Esophagus (tissue), 2 donors: ENCODE results near the gene RANBP3L. TPM values are rescaled to one million over a fixed set of nuclear protein-coding genes. Genes with fewer than 3 reads are reported as not detected.
"Not testable (repeated sequence)": the region's sequence is repeated elsewhere in the genome, so short reads cannot be mapped to it uniquely, and the experiment has no call there.

ENCODE experiments used
- H3K27ac ChIP-seq, 2 donors: one replicate each; pipeline ENCODE4 v1.5.1; 2013; ENCODE audit warnings: low read depth in 2 of 2, mild to moderate bottlenecking in 2 of 2, inconsistent platforms in 1 of 2, low read length in 1 of 2, moderate library complexity in 1 of 2
- H3K27me3 ChIP-seq, 2 donors: one replicate each; pipeline ENCODE4 v1.6.1; 2013; ENCODE audit warnings: low read length in 2 of 2, control low read depth in 1 of 2, mild to moderate bottlenecking in 1 of 2; ENCODE audit not compliant: insufficient read depth in 2 of 2, control insufficient read depth in 1 of 2
- H3K36me3 ChIP-seq, 2 donors: one replicate each; pipeline ENCODE4 v1.6.1; 2013; ENCODE audit warnings: low read length in 1 of 2; ENCODE audit not compliant: control insufficient read depth in 2 of 2, insufficient read depth in 2 of 2
- H3K4me1 ChIP-seq, 2 donors: one replicate each; pipeline ENCODE4 v1.6.1; 2013; ENCODE audit warnings: low read length in 1 of 2; ENCODE audit not compliant: control insufficient read depth in 2 of 2, insufficient read depth in 2 of 2
- H3K4me3 ChIP-seq, 2 donors: one replicate each; pipeline ENCODE4 v1.5.1; 2013; ENCODE audit warnings: low read length in 2 of 2, mild to moderate bottlenecking in 2 of 2, low read depth in 1 of 2, moderate library complexity in 1 of 2
- H3K9me3 ChIP-seq, 2 donors: one replicate each; pipeline ENCODE4 v1.6.1; 2013; ENCODE audit warnings: mild to moderate bottlenecking in 2 of 2, low read depth in 1 of 2, low read length in 1 of 2, moderate library complexity in 1 of 2; ENCODE audit not compliant: control insufficient read depth in 2 of 2, insufficient read depth in 1 of 2
- WGBS, 2 donors: extraction: QIAGEN DNeasy Blood & Tissue Kit; methylation state at CpG; one replicate each; pipeline ENCODE4 v1.1.7; 2013; 5-methylcytosine and 5-hydroxymethylcytosine counted together
- polyA plus RNA-seq, 2 donors: library from polyadenylated mRNA; stranded (reverse); fragments of 200-250 nt; gene quantifications; one replicate each; pipeline ENCODE4 v1.2.3, GENCODE V29; 2013
- donor health status: healthy with polysubstance abuse.
- donor health status: Bipolar disorder and iron deficiency.

Gene RANBP3L
- polyA plus RNA-seq, 2 donors, result 0.02 to 0.07 TPM

DNA sequence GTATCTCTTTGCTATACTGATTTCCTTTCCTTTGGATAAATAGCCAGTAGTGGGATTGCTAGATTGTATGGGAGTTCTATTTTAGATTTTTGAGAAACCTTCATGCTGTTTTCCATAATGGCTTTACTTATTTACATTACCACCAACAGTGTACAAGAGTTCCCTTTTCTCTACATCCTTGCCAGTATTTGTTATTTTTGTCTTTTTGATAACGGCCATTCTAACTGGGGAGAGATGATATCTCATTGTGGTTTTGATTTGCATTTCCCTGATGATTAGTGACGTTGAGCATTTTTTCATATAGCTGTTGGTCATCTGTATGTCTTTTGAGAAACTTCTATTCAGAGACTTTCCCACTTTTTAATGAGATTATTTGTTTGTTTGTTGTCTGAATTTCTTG is 85.8 kb downstream of the RANBP3L start:
- H3K4me1 ChIP-seq, result no peaks in the 10 kb centered on the region
- 79 to 80% methylated on average over 2 of the region's 2 CpGs for WGBS, 2 donors
- no peaks in the 10 kb centered on the region for H3K9me3 ChIP-seq
- H3K27ac ChIP-seq, result no peak overlapping the region
- H3K36me3 ChIP-seq, result peaks cover 3 to 5% of the 10 kb centered on the region in 2 donors
- H3K27me3 ChIP-seq, result no peaks in the 10 kb centered on the region
- H3K4me3 ChIP-seq, result no peak overlapping the region

DNA sequence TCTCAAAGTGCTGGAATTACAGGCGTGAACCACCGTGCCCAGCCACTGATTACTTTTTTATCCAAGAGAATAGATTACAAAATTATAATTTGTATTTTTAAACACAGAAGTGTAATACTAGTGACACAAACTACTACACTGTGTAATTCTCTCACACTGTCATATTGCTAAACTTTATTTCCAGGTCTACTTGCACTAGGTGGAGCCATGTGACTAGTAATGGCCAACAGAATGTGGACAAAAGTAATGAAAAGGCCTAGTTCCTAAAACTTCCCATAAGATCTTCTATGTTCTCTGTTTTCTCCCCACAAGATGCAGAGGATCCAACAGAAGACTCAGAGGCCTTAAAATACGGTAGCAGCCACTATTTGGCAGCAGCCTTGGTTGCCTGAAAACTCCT is 87.3 kb downstream of the RANBP3L start:
- H3K4me1 ChIP-seq, result no peaks in the 10 kb centered on the region
- 83 to 90% methylated on average over 3 of the region's 3 CpGs for WGBS, 2 donors
- no peaks in the 10 kb centered on the region for H3K27me3 ChIP-seq
- H3K27ac ChIP-seq, result no peak overlapping the region
- H3K36me3 ChIP-seq, result no peaks in the 10 kb centered on the region
- H3K4me3 ChIP-seq, result no peak overlapping the region
- H3K9me3 ChIP-seq, result no peaks in the 10 kb centered on the region

DNA sequence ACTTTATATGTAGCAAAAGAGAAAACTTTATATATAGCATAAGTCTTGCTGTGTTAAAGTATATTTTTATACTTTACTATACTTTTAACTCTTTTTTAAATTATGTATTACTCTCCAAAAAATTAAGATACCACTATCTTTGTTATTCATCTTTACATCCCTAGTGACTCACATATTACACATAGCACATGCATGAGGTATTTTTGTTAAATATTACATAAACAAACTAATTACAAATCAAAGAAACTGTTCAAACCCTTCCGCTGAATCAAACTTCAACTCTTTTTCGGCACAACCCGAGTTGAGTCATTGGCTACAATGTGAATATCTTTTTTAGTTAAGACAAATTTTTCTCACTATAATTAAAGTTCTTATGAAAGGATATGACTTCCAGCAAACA is 92.0 kb downstream of the RANBP3L start:
- Histone ChIP-seq H3K36me3 (peaks cover 0 to 2% of the 10 kb centered on the region in 2 donors), H3K27ac (no peak overlapping the region), H3K27me3 (no peaks in the 10 kb centered on the region), H3K4me1 (no peaks in the 10 kb centered on the region), H3K4me3 (no peak overlapping the region), H3K9me3 (no peaks in the 10 kb centered on the region)
- WGBS, 2 donors, result 79 to 89% methylated on average over 3 of the region's 3 CpGs

DNA sequence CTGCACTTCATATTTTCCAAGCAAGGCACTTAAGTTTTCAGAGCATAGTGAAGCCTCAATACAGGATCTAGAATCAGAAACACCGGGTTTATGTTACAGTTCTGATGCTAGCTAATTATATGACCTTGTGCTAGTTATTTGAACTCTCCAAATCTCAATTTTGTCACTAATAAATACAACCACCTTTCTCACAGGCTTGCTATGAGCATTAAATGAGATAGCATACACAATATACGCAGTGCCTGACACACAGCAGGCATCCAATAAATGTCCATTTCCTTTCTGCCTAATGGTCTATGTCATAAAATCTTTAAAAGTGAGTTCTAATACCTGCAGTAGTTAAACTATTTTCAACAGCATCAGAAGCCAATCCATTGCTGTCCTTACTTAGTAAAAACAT is 92.9 kb downstream of the RANBP3L start:
- Histone ChIP-seq H3K9me3 (no peaks in the 10 kb centered on the region), H3K4me3 (no peak overlapping the region), H3K27me3 (no peaks in the 10 kb centered on the region), H3K36me3 (peaks cover 0 to 2% of the 10 kb centered on the region in 2 donors), H3K4me1 (no peaks in the 10 kb centered on the region), H3K27ac (no peak overlapping the region)
- WGBS, 2 donors, result 96 to 98% methylated on average over 2 of the region's 2 CpGs

DNA sequence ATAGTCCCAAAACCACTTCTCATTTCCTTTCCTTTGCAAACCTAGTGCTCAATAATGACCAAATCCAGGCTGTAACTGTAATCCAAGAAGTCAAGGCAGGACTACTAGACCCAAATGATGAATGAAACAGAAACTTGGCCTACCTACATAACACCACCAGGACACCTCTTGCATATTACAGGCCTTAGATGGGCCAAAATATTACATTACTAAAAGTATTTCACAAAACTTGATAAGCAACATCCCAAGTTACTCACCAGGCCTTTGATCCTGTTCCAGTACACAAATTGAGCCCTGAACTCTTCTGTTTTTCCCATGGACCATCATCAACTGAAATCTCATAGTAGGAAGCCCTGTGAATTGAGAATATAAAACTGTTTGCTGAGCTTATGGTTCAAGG is 94.8 kb downstream of the RANBP3L start:
- Histone ChIP-seq H3K27me3 (no peaks in the 10 kb centered on the region), H3K4me1 (no peaks in the 10 kb centered on the region), H3K9me3 (no peaks in the 10 kb centered on the region), H3K27ac (no peak overlapping the region), H3K4me3 (no peak overlapping the region), H3K36me3 (peaks cover 2% of the 10 kb centered on the region in 2 donors)

DNA sequence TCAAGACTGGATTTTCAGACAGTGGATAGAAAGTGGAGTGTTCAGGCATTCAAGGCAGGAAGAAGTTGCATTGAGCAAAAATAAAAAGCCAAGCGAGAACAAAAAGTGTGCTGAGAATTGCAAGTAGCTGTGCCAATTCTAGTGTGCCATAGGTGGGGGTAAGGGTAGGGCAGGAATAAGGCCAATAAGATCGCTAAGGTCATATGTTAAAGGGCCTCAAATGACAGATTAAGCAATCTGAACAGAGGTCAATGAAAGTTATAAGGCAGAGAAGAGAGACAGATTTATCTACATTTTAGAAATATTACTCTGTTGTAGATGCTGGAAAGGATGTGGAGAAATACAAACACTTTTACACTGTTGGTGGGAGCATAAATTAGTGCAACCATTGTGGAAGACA is 96.4 kb downstream of the RANBP3L start:
- H3K4me3 ChIP-seq, result no peak overlapping the region
- no peaks in the 10 kb centered on the region for H3K27me3 ChIP-seq
- WGBS, 2 donors, result 87 to 97% methylated on average over 2 of the region's 2 CpGs
- peaks cover 2 to 4% of the 10 kb centered on the region in 2 donors for H3K36me3 ChIP-seq
- H3K27ac ChIP-seq, result no peak overlapping the region
- no peaks in the 10 kb centered on the region for H3K4me1 ChIP-seq
- H3K9me3 ChIP-seq, result no peaks in the 10 kb centered on the region

DNA sequence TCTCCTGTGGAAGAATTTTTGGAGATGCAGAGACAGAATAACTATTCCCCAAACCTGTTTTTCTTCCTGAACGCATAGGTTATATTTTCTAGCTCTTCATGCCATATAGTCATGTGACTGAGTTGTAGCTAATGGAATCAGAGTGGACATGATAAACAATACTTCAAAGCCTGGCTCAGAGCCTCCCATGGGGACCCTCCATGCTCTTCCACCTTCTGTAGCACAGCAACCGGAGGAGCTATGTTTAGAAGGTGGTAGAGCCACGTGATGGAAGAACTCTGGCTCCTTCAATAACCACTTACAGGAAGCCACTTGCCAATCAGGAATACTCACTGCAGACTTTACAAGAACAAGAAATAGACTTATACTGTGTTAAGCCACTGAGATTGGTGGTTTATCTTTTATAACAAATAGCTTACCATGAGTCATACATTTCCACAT is 99.2 kb downstream of the RANBP3L start:
- Histone ChIP-seq H3K27ac (no peak overlapping the region), H3K4me3 (no peak overlapping the region), H3K27me3 (no peaks in the 10 kb centered on the region), H3K36me3 (peaks cover 4 to 5% of the 10 kb centered on the region in 2 donors), H3K9me3 (no peaks in the 10 kb centered on the region), H3K4me1 (no peaks in the 10 kb centered on the region)
- WGBS, 2 donors, result 61 to 64% methylated on average over 3 of the region's 3 CpGs

DNA sequence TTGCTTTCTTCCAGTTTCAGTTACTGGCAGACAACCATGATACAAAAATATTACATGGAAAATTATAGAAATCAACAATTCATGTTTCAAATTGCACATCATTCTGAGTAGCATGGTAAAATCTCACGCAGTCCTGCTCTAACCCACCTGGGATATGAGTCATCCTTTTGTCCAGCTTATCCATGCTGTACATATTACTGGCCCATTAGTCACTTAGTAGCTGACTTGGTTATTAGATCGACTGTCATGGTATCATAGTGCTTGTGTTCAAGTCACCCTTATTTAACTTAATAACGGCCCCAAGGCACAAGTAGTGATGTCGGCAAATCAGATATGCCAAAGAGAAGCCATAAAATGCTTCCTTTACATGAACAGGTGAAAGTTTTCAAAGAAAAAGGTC is 101.2 kb downstream of the RANBP3L start:
- Histone ChIP-seq H3K27me3 (no peaks in the 10 kb centered on the region), H3K27ac (no peak overlapping the region), H3K36me3 (peaks cover 4 to 5% of the 10 kb centered on the region in 2 donors), H3K4me3 (no peak overlapping the region), H3K9me3 (no peaks in the 10 kb centered on the region), H3K4me1 (no peaks in the 10 kb centered on the region)
- 83 to 90% methylated on average over 4 of the region's 4 CpGs for WGBS, 2 donors

DNA sequence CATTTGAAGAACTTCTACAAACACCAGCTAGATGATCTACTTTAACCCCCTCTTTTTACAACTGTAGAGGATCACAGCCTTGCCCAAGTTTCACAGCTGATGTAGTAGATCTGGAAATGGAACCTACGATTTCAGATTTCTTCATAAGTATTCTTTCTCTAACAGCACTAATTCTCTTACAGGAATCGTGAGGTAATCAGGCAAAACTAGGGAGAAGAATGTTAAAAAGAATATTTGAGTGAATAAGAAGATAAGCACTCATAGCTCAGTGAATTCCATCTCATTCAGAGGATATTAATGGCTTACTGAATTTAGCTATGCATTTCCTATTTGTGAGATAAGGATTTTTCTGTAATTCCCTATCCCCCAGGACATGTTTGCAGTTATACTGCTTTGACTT is 102.1 kb downstream of the RANBP3L start:
- H3K4me3 ChIP-seq, result no peak overlapping the region
- H3K9me3 ChIP-seq, result no peaks in the 10 kb centered on the region
- peaks cover 2 to 5% of the 10 kb centered on the region in 2 donors for H3K36me3 ChIP-seq
- no peaks in the 10 kb centered on the region for H3K27me3 ChIP-seq
- H3K4me1 ChIP-seq, result no peaks in the 10 kb centered on the region
- WGBS, 2 donors, result 85% methylated on average over 2 of the region's 2 CpGs
- no peak overlapping the region for H3K27ac ChIP-seq

DNA sequence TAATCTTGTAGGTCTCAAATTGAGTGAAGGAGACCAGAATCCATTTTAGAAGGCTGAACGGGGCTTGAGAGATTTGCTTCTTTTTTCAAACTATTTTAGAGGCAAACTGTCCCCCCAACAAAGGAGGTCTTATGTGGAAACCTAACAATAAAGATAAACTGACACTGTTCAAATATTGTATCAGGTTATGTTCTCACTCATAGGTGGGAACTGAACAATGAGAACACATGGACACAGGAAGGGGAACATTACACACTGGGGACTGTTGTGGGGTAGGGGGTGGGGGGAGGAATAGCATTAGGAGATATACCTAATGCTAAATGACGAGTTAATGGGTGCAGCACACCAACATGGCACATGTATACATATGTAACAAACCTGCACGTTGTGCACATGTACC is 102.9 kb downstream of the RANBP3L start:
- not testable (repeated sequence) for H3K9me3 ChIP-seq, H3K27me3 ChIP-seq, H3K4me1 ChIP-seq, H3K36me3 ChIP-seq, H3K27ac ChIP-seq, H3K4me3 ChIP-seq
- WGBS, 2 donors, result 69 to 86% methylated on average over 2 to 3 of the region's 3 CpGs
